Activated CD8-positive, alpha-beta memory T cell treated with anti-CD3 and anti-CD28 coated beads, Interleukin-2, amount 50 U/mL, for 24 hours (primary cell): ENCODE results near the gene FBXW11.
"Not testable (repeated sequence)": the region's sequence is repeated elsewhere in the genome, so short reads cannot be mapped to it uniquely, and the experiment has no call there.

Source experiments
- DNase-seq: peaks from one replicate; pipeline ENCODE4 v3.0.0-alpha.2; 2020; ENCODE audit errors: extremely low read depth

The FBXW11 gene

DNA sequence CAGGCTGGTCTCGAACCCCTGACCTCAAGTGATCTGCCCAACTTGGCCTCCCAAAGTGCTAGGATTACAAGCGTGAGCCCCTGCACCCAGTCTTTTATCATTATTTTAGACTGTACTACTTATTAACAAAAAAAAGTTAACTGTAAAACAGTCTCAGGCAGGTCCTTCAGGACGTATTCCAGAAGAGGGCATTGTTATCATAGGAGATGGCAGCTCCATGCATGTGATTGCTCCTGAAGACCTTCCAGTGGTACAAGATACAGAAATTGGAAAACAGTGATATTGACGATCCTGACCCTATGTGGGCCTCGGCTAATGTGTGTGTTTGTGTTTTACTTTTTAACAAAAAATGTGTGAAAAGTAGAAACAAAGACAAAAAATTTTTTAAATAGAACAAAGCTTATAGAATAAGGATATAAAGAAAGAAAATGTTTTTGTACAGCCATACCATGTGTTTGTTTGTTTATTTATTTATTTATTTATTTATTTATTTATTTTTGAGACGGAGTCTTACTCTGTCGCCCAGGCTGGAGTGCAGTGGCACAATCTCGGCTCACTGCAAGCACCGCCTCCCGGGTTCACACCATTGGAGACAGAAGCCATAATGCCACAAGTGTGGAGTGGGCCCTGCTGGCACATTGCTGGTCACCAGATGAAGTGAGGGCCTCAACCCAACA lies 13.8 kb upstream of the FBXW11 start:
- DNase-seq = not testable (repeated sequence)

DNA sequence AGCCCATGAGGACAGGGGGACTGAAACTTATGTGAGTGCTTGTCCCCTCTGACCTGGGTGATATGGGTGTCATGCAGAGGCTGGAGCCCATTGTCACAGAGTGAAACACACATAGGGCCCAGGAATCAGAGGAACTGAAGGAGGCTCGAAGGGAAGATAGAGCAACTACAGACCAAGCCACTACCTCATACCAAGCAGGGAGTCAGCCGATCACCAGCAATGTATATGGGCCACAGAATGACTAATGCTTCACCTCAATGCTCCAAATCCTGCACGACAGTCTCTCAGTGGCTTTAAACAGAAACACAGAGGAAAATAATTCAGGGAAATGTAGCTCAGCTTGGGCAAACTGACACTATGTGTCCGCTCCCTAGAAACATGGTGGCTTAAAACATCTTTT lies 8.9 kb upstream of the FBXW11 start:
- DNase-seq = no peak

DNA sequence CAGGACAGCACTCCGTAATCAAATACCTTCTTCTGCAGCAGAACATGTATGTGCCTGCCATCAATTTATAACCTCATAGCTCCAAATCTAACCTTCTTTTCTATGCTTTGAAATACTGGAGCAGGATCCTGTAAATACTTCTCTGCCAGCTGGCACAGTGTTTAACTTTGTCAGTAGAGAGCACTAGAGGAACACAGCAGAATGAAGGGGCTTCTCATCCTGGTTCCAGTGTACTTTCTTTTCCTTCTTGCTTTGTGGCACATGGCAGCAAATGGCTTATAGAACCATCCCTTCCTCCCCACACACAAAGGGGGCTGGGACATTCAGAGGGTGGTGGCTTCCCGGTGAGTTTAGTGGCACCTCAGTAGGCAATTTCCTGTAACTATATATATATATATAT lies 3.8 kb upstream of the FBXW11 start:
- no peak for DNase-seq

DNA sequence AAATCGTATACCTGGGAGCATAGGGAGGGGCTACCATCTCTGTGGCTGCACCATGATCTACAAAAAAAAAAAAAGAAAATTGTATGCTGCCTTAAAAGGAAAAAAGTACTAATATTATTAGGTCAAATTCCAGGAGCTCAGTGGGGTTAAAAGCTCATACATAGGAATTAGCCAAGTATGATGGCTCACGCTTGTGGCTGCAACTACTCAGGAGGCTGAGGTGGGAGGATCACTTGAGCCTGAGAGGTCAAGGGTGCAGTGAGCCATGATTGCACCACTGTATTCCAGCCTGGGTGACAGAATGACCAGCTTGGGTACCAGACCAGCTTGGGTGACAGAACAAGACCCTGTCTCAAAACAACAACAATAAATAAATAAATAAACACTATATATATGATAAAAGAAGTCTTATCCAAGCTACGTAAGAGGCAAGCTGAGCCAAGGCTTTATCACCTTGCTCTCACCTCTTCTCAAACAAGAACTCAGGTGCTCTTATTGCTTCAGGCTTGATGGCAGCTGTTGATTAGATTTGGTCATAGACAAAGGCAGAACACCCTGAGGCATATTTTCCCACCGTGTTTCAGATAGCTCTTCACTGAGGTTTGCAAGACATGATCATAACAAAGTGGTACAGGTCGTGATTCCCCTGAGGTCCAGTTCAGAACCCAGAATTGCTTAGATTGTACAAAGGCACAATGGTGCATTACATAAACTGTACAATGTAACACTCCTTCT lies 3.3 kb upstream of the FBXW11 start:
- no peak for DNase-seq

DNA sequence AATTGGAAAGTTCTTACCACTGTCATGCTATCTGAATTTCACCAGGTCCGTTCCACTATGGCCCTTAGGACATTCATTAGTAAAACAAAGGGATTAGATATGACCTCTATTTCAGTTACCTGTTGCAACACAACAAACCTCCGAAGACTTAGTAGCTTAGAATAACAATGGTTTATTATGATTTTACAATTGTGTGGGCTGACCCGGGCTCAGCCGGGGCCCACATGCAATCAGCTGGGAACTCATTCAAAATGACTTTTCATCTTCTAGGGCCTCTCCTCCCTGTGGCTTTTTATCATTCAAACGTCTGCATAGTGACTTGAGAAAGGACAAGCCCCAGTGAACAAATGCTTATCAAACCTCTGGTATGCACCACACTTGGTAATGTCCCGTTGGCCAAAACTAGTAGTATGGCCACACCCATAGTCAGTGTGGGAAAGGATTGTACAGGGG lies 2.3 kb upstream of the FBXW11 start:
- DNase-seq = no peak

DNA sequence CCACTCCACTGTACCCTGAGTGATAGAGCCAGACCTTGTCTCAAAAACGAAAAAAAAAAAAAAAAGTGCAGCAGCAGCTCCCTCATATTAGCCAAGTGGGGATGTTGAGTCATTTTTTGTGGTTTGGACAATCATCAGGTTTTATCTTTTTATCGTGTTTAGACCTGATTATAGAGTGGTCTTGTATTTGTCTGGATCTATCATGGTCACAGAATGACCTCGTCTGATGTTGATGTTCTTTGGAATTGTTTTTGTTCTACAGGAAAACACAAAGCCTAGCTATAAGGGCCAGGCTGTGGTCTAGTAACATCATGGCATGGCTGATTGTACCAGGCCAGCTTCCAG lies 1.6 kb upstream of the FBXW11 start:
- DNase-seq = no peak

DNA sequence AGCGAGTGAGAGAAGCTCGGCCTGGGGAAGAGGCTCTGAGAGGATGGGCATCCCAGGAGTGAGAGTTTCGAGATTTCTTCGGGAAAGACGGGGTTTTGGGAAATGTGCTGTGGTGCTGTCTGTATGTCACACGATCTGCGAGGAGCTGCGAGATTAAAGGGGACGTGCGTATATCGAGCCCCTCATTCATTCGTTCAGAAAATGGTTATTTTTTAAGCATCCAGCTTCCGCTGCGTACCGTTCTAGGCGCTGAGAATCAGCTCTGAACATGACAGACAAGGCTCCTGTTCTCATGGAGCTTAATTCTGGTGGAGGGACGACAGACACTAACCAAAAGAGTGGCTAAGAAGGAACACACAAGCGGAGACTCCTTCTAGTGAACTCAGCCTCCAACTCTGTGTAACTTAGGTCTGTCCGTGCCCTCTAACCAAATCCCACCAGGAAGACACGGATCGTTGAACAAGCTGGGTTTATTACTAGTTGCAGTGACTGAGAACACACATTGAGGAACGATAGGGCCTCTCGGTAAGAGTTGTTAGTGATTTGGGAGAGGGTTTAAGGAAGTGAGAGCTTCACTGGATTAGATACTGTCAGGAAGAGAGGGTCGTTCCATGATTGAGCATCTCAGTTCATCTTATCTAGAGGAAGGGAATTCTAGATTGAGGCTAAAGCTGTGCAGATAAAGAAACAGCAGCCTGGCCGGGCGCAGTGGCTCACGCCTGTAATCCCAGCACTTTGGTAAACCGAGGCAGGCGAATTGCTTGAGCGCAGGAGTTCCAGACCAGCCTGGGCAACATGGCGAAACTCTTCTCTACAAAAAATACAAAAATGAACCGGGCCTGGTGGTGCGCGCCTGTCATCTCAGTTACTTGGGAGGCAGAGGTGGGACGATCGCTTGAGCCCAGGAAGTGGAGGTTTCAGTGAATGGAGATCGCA lies 1.0 kb upstream of the FBXW11 start:
- no peak for DNase-seq

DNA sequence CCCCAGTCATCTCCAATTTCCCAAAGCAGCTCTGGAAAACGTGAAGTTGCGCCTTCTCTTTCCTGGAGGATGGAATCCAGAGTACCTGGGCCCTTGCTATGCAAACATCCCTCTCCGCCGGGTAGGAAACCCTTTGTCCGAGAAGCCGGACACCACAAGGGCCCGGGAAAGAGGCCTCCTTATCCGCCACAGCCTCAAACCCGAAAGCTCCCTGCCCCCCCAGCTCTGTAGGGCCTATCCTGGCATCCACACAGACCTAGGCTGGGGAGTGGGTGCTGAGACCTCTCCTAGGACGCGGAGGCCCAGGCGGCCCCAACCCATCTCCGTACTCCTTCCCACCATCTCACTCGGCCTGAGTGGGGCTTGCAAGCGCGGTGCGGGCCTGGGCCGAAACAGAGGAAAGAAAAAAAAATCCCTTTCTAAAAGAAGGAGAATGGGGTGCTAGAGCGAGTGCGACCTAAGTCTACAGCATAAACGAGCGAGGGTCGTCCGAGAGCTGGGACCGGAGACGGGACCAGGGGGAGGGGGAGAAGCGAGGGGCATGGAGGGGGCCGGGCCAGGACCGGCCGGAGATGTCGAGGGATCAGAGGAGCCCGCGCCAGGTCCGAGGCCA lies 624 bp downstream of the FBXW11 start:
- no peak for DNase-seq

DNA sequence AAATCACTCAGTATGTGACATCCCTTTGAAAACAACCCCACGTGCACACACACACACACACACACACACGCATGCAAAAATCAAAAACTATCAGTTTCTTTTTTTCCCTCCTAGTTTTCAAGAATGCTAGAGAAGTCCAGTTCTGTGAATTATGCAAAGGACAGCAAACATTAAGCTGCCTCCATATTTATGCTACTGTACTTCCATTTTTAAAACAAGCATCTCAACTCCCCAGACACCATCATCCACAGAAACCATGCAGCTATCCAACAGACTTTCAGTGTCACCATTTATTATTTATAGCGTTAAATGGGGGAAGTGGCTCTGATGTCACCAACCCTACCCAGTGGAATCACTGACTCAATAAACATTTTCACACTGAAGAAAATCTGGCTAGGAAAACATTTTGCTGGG lies 1.6 kb downstream of the FBXW11 start:
- DNase-seq = no peak

DNA sequence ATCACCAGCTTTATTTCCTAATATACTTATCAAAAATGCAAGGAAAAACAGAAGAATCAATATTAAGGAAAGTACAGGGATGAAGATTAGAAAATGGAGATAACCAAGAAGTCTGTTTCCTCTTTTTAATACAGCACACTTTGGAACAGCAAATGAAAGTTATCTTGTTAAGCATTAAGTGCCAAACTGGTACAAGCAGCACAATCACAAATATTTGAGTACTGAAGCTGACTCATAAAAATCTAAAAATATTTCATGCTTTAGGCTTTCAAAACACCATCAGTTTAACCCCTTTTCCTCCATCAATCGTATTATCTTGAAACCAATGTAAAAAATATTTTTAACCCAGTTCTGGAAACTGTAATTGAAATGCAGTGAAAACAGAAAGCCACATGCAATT lies 2.7 kb downstream of the FBXW11 start:
- DNase-seq = no peak

DNA sequence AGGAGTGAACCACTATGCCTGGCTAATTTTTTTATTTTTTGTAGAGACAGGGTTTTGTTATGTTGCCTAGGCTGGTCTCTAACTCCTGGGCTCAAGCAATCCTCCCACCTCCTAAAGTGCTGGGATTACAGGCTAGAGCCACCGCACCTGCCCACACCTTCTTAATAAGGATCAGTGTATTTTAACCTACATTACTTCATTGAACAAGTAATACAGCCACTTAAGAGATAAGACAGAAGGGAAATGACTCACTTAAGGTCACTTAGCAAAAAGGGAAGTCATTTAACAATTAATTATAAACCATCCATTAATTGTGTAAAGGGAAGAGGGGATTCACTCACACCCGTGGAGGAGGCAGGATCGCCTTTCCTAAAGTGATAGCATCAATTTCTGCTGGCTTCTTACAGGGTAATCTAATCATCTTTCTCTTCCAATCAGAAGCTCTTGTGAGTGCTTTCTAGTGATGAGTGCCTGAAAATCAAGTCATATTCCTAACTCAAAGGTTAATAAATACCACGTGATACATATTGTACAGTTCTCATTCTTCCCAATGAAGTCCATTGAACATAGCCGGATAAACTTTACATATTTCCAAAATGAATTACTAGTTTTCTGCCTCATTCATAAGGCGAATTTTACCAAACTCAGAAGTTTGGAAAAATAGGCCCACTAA lies 3.5 kb downstream of the FBXW11 start:
- no peak for DNase-seq

DNA sequence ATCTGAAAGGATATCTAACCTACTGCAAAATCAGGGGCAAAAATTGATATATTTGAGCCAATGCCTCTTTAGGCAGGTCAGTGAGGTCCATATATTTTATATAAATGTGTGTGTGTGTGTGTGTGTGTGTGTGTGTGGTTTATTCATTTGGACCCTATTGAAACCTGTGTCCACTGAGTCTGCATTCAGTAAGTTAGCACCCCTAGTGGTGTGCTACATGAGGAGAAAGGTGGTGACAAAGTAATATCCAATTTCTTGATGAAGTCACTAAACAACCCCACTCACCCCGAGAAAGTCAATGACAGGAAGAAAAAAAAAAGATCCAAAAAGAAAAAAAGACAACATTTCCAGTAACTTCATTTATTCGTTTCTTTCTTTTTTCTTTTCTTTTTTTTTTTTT lies 4.1 kb downstream of the FBXW11 start:
- DNase-seq = no peak

DNA sequence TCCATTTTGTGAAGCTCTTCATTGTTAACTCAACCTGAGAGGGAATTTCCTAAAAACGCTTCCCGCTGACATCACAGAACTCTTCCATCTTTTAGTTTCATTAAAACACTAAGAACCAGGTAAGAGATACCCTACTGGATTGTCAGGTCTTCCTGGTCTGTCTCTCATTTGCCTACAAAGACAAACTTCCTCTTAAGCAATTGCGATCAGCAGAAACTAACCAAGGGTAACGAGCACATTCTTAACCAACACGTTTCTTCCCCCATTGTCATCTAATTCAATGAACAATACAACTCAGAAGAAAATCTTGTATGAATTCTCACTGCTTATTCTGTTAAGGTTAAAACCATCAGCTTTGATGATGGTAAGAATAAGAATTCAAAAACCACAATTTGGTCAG lies 6.6 kb downstream of the FBXW11 start:
- DNase-seq = no peak

DNA sequence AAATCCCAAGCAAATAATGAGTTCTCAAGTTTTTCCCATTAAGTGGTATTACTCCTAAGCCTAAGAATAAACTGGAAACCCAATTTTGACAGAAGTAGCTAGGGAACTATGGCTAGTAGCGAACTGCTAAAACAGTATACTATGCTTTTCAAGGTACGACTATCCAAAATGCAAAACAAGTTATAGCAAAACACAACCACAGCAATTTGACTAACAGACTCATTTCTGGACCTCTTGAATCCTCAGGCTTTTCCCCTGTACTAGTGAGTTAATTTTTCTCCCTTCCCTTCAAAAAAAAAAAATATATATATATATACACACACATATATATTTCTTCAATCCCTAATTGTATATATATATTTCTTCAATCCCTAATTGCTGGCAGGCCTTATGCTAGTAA lies 7.3 kb downstream of the FBXW11 start:
- DNase-seq = no peak

DNA sequence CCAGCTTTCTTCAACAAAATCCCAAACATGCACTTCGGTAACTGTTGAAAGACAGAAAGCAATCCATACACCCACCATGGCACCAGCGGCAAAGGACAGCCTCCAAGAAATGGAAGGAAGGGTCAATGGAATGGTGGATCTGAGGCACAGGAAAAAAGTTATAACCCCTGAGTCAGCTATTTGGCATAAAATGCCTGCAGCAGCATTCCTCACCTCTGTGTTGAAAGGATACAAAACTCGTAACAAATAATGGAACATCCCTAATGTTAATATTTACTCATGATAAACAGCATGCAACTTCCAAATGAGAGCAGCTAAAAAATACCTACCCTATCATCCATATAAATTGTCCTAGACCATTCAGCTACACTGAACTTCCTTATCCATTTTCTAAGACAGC lies 9.4 kb downstream of the FBXW11 start:
- no peak for DNase-seq

DNA sequence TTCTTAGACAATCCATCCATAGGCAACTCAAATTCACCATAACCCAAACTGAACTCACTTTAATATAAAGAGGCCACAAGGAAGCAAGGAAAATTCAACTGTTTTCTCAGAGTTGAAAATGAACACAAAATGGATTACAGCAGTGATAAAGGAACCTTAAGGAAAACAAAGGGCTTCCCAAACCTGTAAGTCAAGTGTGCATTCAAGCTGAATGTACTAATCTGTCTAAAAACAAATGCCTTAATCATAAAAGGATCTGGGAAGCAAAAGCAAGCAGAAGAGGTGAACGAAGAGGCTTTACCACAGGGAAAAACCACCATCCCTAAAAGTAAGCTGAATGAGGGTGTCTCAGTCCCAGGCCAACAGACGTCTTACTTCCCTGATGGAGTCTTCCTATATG lies 13.6 kb downstream of the FBXW11 start:
- DNase-seq = no peak

DNA sequence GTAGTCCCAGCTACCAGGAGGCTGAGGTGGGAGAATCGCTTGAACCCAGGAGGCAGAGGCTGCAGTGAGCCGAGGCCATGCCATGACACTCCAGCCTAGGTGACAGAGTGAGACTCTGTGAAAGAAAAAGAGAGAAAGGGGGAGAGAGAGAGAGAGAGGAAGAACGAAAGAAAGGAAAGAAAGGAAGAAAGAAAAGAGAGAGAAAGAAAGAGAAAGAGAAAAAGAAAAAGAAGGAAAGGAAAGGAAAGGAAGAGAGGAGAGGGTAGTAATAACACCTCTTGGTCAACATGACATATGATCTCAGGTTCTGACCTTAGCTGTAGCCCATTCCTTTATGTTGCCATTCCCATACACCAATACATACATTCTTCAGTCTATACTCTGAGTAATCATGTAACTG lies 14.1 kb downstream of the FBXW11 start:
- no peak for DNase-seq

DNA sequence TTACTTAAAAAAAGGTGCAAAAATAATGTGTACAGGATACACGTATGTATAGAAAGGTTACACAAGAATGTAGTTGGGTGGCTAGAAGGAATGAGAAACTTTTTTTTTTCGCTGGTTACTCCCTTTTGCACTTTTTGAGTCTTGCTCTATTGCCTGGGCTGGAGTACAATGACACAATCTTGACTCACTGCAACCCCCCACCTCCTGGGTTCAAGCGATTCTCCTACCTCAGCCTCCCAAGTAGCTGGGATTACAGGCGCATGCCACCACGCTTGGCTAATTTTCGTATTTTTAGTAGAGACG lies 15.8 kb downstream of the FBXW11 start:
- DNase-seq = no peak

DNA sequence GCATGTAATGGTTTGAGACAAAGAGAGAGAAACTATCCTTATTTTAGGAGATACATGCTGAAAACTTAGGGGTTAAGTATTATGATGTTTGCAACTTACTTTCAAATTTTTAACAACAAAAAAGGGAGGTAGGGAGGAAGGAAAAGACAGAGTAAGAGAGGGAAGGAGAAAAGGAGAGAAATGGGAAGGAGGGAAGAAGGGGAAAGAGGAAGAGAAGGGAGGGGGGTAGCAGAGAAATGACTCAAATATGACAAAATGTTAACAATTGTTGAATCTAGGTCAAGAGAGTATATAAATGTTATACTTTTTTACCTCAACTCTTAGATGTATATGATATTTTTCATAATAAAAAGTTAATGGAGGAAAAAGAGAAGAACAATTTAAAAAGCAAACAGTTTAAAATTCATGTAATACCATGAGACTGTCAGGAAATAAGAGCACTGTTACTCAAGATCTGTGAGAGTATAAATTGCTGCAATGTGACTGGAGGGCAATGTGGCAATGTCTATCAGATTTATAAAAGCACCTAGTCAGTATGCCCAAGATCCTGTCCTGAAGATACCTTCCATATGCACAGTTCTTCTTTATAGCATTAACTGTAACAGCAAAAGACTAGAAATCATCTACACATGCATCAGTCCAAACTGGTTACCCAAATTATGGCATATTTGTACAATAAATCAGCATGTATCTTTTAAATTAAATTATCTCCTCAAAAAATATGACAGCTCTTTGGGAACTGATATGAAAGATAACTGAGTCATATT lies 16.3 kb downstream of the FBXW11 start:
- no peak for DNase-seq

DNA sequence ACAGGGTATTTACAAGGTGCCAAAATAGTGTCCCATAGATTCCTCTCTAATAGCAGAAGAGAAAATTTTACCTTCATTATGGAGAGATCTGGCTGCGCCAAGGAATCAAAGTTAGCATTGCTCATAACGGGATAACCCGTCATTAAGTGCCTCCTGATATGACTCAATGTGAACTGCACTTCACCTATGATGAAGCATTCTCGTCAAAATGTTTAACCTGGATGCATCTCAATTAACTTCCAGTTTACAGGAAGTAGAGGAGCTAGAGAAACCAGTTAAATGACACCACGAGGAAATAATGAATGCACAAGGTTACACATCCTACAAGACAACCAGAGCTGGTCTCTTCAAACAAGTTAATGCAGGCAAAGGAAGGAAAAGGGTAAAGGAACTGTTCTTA lies 17.2 kb downstream of the FBXW11 start:
- DNase-seq = no peak

DNA sequence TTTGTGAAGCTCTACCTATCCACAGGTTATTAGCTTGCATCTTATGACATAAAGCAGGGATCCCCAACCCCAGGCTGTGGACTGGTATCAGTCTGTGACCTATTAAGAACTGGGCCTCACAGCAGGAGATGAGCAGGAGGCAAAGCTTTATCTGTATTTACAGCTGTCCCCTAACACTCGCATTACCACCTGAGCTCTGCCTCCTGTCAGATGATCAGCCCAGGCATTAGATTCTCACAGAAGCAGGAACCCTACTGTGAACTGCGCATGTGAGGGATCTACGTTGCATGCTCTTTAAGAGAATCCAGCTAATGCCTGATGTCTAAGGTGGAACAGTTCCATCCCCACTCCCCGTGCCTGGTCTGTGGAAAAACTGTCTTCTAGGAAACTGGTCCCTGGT lies 19.7 kb downstream of the FBXW11 start:
- DNase-seq = no peak
